ENCODE measurements around the gene RTN4RL2. TPM values are rescaled to one million over a fixed set of nuclear protein-coding genes. Genes with fewer than 3 reads are reported as not detected.

RTN4RL2 gene
- total RNA-seq, 2 experiments from 2014 or later, result 0.74 to 0.99 TPM

DNA sequence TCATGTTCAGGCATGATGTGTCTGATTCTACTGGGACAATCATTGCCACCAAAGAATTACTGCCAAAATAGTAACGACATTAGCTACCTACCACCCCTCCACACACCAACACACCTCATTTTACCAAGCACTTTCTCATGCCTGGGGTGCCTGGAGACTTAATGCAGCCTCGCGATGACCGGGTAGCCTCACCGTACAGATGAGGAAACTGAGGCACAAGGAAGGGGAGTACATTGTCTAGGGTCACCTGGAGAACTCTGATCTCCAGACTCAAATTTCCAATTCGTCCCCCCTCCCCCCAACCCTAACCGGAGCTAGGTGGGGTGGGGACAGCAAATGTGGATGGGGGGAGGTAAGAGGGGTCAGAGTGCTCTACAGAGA, 2.7 kb upstream of the RTN4RL2 start:
- peak overlapping the region; percentile 56 for H3K4me3 Mint-ChIP-seq
- peaks cover 27% of the 10 kb centered on the region for H3K27me3 Mint-ChIP-seq (ENCODE audit: low read depth)

DNA sequence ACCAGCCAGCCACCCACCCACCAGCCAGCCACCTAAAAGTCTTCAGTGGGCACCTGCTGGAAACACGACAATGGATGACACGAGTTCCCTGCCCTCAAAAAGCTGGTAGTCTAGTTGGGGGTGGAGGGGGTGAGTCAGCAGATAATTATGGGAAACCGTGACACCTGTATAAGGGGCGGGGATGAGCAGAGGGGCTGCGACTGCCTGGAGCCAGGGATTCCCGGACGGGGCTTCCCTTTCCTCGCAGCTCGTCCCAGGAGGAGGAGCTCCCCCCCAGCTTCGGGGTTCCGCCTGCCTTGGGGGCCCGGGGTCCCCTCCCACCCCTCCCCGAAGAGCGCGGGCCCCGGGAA, 2.3 kb upstream of the RTN4RL2 start:
- H3K4me1 Mint-ChIP-seq (ENCODE audit: low read depth), result peaks cover 25% of the 10 kb centered on the region
- H3K9me3 Mint-ChIP-seq, result no peaks in the 10 kb centered on the region
- H3K36me3 Mint-ChIP-seq (ENCODE audit: low read depth), result no peaks in the 10 kb centered on the region
- intact Hi-C loops (cut with micrococcal nuclease), result loop anchor here (1.0 to 5.0 kb wide), 3 partner anchors 34 to 616 kb away; no protein-coding TSS in a partner anchor
- peak; percentile 54 for DNase-seq
- H3K27ac Mint-ChIP-seq, result no peak overlapping the region
- peak overlapping the region; percentile 56 for H3K4me3 Mint-ChIP-seq
- peaks cover 27% of the 10 kb centered on the region for H3K27me3 Mint-ChIP-seq (ENCODE audit: low read depth)
- CTCF ChIA-PET, result interaction anchor here (0.6 to 8.6 kb wide), 52 partner anchors 7 to 1081 kb away, joined by 3 to 211 read pairs (median 5); partner anchors contain the start of genes PRG3, SLC43A1, SLC43A3 and TIMM10

More for the DNA sequence above, 2.7 kb upstream of the RTN4RL2 start:
- CTCF ChIA-PET, result interaction anchor here (0.6 to 8.6 kb wide), 56 partner anchors 8 to 1082 kb away, joined by 3 to 211 read pairs (median 4); partner anchors contain the start of genes PRG3, SLC43A1, SLC43A3 and TIMM10
- Mint-ChIP-seq H3K4me1 (ENCODE audit: low read depth) (peaks cover 25% of the 10 kb centered on the region), H3K36me3 (ENCODE audit: low read depth) (no peaks in the 10 kb centered on the region), H3K27ac (no peak overlapping the region), H3K9me3 (no peaks in the 10 kb centered on the region)
- intact Hi-C loops (cut with micrococcal nuclease), result loop anchor here (1.0 to 5.0 kb wide), 9 partner anchors 23 to 615 kb away; no protein-coding TSS in a partner anchor
- no peak for DNase-seq

DNA sequence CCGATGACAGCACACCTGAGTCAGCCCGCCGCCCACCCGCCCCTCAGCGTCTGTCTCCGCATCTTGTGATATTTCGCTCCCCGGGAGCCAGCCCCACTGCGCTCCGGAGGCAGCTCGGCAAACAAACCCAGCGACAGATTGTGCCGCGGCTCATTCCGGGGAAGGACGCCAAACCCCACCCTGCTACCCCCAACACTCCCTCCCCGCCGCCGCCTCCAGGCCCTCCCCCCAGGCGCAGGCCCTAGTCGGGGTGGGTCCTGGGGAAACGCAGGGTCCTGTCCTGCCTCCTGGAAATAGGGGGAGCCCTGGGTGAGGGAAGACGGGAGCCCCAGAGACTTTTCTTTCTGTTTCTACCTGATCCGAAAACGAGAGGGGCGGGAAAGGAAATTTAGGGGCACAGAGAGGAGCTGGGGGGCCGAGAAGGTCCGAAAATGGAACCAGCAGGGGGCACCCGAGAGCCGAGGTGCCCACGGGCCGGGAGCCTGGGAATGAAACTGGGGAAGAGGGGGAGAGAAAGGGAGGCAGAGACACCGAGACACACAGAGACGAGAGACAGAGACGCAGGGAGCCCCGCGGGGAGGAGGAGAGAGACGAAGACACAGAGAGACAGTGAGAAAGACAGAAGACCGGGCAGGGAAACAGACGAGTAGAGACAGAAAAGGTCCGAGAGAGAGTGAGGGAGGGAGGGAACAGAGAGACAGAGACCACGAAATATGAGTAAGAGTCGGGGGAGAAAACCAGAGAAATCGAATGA, 1.7 kb upstream of the RTN4RL2 start:
- CTCF ChIA-PET, result interaction anchor here (0.6 to 8.6 kb wide), 41 partner anchors 8 to 429 kb away, joined by 3 to 211 read pairs (median 6); partner anchors contain the start of genes PRG3, SLC43A1, SLC43A3 and TIMM10
- DNase-seq, result peak; percentile 50
- H3K36me3 Mint-ChIP-seq (ENCODE audit: low read depth), result no peaks in the 10 kb centered on the region
- H3K27me3 Mint-ChIP-seq (ENCODE audit: low read depth), result peaks cover 27% of the 10 kb centered on the region
- no peaks in the 10 kb centered on the region for H3K9me3 Mint-ChIP-seq
- peaks cover 25% of the 10 kb centered on the region for H3K4me1 Mint-ChIP-seq (ENCODE audit: low read depth)
- H3K27ac Mint-ChIP-seq, result no peak overlapping the region
- intact Hi-C loops (cut with micrococcal nuclease), result loop anchor here (1.0 to 5.0 kb wide), 5 partner anchors 18 to 616 kb away; no protein-coding TSS in a partner anchor
- peak overlapping the region; percentile 81 for H3K4me3 Mint-ChIP-seq

DNA sequence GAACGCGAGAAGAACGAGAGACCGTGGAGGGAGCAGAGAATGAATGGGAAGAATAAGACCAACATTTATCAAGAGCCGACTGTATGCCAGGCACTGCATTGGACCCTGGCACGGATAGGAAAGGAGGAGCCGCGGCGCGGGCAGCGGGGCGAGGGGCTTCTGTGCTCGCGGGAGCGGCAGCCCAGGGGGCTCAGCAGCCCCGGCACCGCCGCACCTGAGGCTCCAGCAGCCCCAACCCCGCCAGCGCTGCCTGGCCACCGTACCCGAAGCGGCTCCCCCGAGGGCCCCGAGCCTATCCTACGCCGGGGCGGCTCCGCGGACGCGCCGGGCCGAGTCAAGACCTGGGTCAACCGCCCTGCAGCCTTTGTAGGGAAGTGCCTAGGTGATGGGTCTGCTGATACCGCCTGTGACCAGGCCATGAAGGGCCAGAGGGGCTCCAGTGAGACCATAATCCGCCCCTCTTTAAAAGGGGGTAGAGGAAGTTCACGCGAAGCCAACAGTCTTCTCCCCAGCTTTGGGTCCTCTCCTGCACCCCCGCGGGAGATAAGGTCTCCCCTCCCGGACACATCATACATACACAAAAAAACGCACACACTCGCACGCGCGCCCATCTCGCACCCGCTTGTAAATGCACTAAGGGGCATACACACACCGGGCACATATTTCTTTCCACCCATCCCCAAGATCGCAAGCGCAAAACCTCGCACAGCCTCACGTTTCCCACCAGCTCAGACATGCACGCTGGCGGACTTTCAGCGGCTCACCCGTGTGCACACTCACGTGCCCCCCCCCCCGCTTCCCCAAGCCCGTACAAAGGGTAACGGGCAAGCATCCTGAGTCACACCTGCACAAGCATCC, 935 bp upstream of the RTN4RL2 start:
- CTCF ChIA-PET, result interaction anchor here (0.6 to 8.6 kb wide), 22 partner anchors 9 to 183 kb away, joined by 3 to 211 read pairs (median 10); partner anchors contain the start of genes SLC43A1, SSRP1, TIMM10 and UBE2L6
- H3K4me1 Mint-ChIP-seq (ENCODE audit: low read depth), result peaks cover 25% of the 10 kb centered on the region
- H3K27ac Mint-ChIP-seq, result no peak overlapping the region
- H3K36me3 Mint-ChIP-seq (ENCODE audit: low read depth), result no peaks in the 10 kb centered on the region
- peaks cover 27% of the 10 kb centered on the region for H3K27me3 Mint-ChIP-seq (ENCODE audit: low read depth)
- peak; percentile 56 for DNase-seq
- no peaks in the 10 kb centered on the region for H3K9me3 Mint-ChIP-seq
- peak overlapping the region; percentile 81 for H3K4me3 Mint-ChIP-seq
- intact Hi-C loops (cut with micrococcal nuclease), result loop anchor here (1.0 to 5.0 kb wide), 4 partner anchors 17 to 617 kb away; no protein-coding TSS in a partner anchor

DNA sequence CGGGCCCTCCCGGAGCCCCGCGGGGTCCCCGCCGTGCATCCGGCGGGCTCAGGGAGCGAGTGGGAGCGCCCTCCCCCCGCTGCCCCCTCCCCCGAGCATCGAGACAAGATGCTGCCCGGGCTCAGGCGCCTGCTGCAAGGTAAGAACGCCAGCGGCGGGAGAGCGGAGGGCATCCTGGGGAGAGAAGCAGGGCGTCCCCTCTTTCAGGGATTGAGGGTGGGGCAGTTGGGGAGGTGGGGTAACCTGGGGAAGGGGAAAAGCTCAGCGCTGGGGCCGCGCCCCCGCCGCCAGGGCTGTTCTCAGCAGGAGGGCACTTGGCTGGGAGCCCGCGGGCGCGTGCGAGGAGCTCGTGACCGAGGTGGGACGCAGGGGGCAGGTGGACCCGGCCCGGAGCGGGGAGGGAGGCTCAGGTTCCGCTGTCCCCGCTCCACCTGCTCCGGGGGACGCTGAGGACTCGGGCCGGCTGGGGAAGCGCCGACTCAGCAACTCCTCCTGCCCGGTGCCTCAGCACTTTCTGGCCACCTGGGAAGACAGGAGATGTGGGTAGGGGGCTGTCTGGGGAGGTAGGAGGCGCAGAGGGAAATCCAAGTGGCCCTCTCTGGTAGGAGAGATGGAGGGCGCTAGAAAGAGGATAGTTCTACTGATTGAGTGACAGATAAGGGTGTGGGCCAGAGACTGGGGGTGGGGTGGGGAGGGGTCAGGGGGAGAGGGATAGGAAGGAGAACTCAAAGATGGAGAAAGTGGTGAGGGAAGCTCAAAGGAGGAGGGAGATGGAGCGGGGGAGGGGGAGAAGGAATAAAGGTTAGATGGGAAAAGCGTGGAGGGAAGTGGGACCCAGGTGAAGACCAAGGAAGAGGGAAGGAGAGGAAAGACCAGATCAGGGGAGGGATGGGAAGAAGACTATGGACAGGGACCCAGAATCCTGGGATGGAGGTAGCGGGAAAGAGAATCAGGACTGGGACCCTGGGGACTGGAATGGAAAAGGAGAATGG, 726 bp downstream of the RTN4RL2 start:
- Mint-ChIP-seq H3K9me3 (no peaks in the 10 kb centered on the region), H3K27me3 (ENCODE audit: low read depth) (peaks cover 27% of the 10 kb centered on the region), H3K36me3 (ENCODE audit: low read depth) (no peaks in the 10 kb centered on the region), H3K27ac (no peak overlapping the region), H3K4me1 (ENCODE audit: low read depth) (peaks cover 25% of the 10 kb centered on the region), H3K4me3 (peak overlapping the region; percentile 32)
- CTCF ChIA-PET, result interaction anchor here (0.6 to 8.6 kb wide), 12 partner anchors 9 to 243 kb away, joined by 3 to 211 read pairs (median 8); partner anchors contain the start of genes TIMM10 and TNKS1BP1
- DNase-seq, result peak; percentile 14
- intact Hi-C loops (cut with micrococcal nuclease), result no loop called here

DNA sequence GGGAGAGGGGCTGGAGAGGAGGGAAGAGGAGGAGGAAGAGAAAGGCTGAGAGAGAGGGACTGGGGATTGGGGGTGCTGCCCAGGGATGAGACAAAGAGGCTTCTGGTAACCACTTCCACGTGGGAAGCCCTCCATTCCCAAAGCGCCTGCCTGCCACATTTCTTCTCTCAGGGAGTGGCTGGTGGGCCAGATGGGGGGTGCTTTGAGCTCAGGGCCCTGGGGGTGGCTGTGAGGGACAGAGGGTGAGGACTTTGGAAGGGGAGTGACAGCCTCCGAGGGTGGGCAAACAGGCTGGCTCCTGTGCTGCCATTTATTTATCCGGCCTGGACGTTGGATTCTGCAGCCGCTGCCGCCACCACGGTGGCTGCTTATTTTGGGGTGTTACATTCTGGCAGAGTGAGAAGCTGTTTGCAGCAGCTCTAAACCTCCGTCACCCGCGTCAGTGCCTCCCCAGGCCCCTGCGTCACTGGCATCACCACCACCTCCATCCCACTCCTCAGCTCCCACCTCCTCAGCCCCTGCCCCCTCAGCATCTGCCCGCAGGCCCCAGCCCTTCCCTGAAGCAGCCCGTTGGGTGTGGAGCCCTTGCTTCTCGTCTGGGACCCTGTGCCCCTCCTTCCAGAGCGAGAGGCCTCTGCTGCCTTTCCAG, 1.6 kb downstream of the RTN4RL2 start:
- intact Hi-C loops (cut with micrococcal nuclease), result loop anchor here (1.0 kb wide), 1 partner anchor 186 kb away; no protein-coding TSS in a partner anchor
- H3K4me3 Mint-ChIP-seq, result no peak overlapping the region
- H3K27ac Mint-ChIP-seq, result no peak overlapping the region
- H3K27me3 Mint-ChIP-seq (ENCODE audit: low read depth), result peaks cover 27% of the 10 kb centered on the region
- H3K36me3 Mint-ChIP-seq (ENCODE audit: low read depth), result no peaks in the 10 kb centered on the region
- H3K4me1 Mint-ChIP-seq (ENCODE audit: low read depth), result peaks cover 25% of the 10 kb centered on the region
- DNase-seq, result no peak
- H3K9me3 Mint-ChIP-seq, result no peaks in the 10 kb centered on the region
- CTCF ChIA-PET, result interaction anchor here (0.8 to 8.6 kb wide), 5 partner anchors 10 to 66 kb away, joined by 5 to 211 read pairs (median 42); partner anchors contain the start of gene TIMM10

DNA sequence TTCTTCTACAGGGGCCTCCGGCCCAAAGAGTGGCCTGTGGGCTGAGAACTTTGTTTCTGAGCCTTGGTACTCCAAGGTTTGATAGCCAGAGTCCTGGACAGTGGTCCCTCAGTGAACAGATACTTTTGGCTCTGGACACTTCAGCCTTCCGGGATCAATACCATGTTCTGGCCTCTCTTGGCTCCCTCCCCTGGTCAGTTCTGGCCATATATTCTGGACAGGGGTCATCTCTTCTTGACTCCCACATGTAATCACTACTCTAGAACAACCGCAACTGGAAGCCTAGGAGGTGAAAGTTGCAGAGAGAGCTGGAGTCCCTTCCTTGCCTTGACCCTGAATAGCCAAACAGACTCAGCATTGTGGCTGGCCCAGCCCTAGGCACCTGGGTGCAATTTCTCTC, 2.3 kb downstream of the RTN4RL2 start:
- H3K27ac Mint-ChIP-seq, result no peak overlapping the region

DNA sequence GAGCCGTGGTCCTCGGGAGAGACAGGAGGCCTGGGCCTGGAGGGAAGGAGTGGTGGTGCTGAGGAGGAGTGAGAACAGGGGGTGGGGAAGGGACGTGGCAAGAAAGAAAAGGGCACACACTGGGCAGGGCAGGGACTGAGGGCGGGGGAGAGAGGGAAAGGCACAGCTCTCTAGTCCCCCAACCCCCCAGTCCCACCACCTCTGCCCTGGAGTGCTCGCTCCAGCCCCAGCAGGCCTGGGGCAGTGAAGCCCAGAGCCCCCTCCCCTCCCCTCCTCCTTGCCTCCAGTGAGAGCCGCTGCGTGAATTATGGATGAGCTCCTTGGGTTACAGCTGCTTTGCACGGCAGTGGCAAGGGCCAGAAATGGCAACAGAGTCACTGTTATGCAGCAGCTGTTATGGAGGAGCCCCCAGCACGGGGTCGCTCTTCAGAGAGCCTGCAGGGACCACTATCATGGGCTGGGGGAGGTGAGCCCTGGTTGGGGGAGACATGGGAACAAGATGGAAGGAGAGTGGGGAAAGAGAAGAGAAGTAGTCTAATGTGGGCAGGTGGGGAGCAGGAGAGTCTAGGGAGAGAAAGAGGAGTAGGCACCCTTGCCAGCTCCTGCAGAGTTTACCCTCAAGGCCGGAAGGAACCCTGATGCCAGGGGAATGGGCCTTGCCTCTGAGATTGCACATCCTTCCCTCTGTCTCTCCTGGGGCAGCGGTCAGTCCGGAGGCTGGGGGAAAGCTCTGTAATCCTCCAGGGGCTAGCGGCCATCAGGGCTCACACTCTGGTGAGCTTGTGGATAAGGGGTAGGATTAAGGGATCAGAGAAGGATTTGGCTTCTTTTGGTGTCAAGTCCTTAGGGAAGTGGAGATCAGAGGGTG, 3.6 kb downstream of the RTN4RL2 start:
- Mint-ChIP-seq H3K4me3 (no peak overlapping the region), H3K27me3 (ENCODE audit: low read depth) (peaks cover 17% of the 10 kb centered on the region), H3K36me3 (ENCODE audit: low read depth) (no peaks in the 10 kb centered on the region), H3K27ac (no peak overlapping the region), H3K9me3 (no peaks in the 10 kb centered on the region), H3K4me1 (ENCODE audit: low read depth) (peaks cover 11% of the 10 kb centered on the region)
- DNase-seq, result no peak
- intact Hi-C loops (cut with micrococcal nuclease), result no loop called here
- CTCF ChIA-PET, result interaction anchor here (0.5 to 3.0 kb wide), 5 partner anchors 20 to 118 kb away, joined by 3 to 8 read pairs (median 4); no protein-coding TSS in a partner anchor

More for the DNA sequence above, 2.3 kb downstream of the RTN4RL2 start:
- intact Hi-C loops (cut with micrococcal nuclease), result loop anchor here (1.0 kb wide), 1 partner anchor 186 kb away; no protein-coding TSS in a partner anchor
- no peaks in the 10 kb centered on the region for H3K36me3 Mint-ChIP-seq (ENCODE audit: low read depth)
- H3K4me3 Mint-ChIP-seq, result no peak overlapping the region
- CTCF ChIA-PET, result interaction anchor here (0.9 kb wide), 1 partner anchor 64 kb away, joined by 3 read pairs; no protein-coding TSS in a partner anchor
- H3K9me3 Mint-ChIP-seq, result no peaks in the 10 kb centered on the region
- DNase-seq, result no peak
- peaks cover 24% of the 10 kb centered on the region for H3K27me3 Mint-ChIP-seq (ENCODE audit: low read depth)
- H3K4me1 Mint-ChIP-seq (ENCODE audit: low read depth), result peaks cover 22% of the 10 kb centered on the region

DNA sequence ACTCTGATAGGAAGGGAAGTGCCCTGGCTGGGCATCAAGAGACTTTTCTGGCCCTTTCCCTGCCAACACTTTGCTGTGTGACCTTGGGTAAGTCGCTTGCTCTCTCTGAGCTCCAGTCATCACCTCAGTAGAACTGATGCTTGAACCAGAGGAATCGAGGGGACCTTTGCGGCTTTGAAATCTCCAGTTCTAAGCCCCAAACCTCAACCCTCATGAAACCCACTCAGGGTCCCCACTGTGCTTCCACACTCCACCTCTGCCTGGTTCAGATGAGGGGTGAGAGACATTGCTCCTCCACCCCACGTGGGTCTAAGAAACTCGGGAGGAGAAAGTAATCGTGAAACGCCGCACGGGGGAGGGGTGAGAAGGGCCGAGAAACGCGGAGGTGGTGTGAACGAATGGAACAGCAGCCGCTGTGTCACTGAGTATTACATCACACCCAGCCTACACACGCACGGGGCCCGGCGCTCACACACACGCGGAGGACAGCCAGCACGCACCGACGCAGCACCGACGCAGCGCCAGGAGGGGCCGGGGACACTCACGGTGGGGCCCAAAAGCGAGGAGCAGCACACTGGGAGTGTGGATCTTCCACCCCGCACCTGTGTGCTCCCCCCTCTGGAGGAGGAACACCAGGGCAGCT, 4.3 kb downstream of the RTN4RL2 start:
- H3K27me3 Mint-ChIP-seq (ENCODE audit: low read depth), result peaks cover 13% of the 10 kb centered on the region
- peaks cover 6% of the 10 kb centered on the region for H3K4me1 Mint-ChIP-seq (ENCODE audit: low read depth)
- no peak overlapping the region for H3K27ac Mint-ChIP-seq
- CTCF ChIA-PET, result interaction anchor here (0.7 to 3.0 kb wide), 2 partner anchors 19 to 62 kb away, joined by 3 to 8 read pairs; no protein-coding TSS in a partner anchor
- no peak for DNase-seq
- H3K36me3 Mint-ChIP-seq (ENCODE audit: low read depth), result no peaks in the 10 kb centered on the region
- intact Hi-C loops (cut with micrococcal nuclease), result no loop called here
- no peak overlapping the region for H3K4me3 Mint-ChIP-seq
- no peaks in the 10 kb centered on the region for H3K9me3 Mint-ChIP-seq
